AG04450 (cell line): ENCODE results near the gene CPNE8. TPM values are rescaled to one million over a fixed set of nuclear protein-coding genes. Genes with fewer than 3 reads are reported as not detected.

Experiments
- CTCF ChIA-PET: fragments of 300-600, 350-600 bp; formaldehyde crosslinking; extraction: SDS; loops from one replicate; lab custom pipeline; 2022; ENCODE audit warnings: antibody characterized with exemption, inconsistent platforms; lab: Charles Lee
- POLR2A ChIA-PET: fragments of 350-600 bp; formaldehyde crosslinking; extraction: SDS; loops from one replicate; lab custom pipeline; 2021; ENCODE audit warnings: antibody characterized with exemption, inconsistent platforms; lab: Yijun Ruan, JAX
- DNase-seq: peaks from one replicate; pipeline ENCODE4 v3.0.0-alpha.2; 2011; ENCODE audit warnings: low read depth, low spot score
- H3K27ac ChIP-seq: one replicate; pipeline ENCODE4 v1.5.1; 2012; ENCODE audit warnings: low read depth, low read length, control low read depth
- H3K27me3 ChIP-seq: one replicate; pipeline ENCODE4 v1.6.0; 2012; ENCODE audit warnings: low read length; ENCODE audit not compliant: control insufficient read depth, insufficient read depth
- H3K4me3 ChIP-seq: 2 replicates; pipeline ENCODE4 v1.5.1; 2011; ENCODE audit warnings: mild to moderate bottlenecking, low read depth, low read length, control low read depth
- H3K9me3 ChIP-seq: 2 replicates; pipeline ENCODE4 v1.5.1; 2012; ENCODE audit warnings: low read length; ENCODE audit not compliant: control insufficient read depth, insufficient read depth
- CTCF ChIP-seq: IDR thresholded peaks from 2 replicates; pipeline ENCODE4 v1.5.1; 2011; ENCODE audit warnings: low read depth, low read length, control low read depth, inconsistent platforms
- polyA plus RNA-seq: library from polyadenylated mRNA; depleted of rRNA; stranded (reverse); fragments of >200 nt; gene quantifications from 2 replicates; pipeline ENCODE4 v1.2.3, GENCODE V29; 2011

CPNE8 gene
- polyA plus RNA-seq, 1 experiment = 0.02 TPM

- POLR2A ChIA-PET = no interaction called here
- CTCF ChIA-PET = no interaction called here
- TF ChIP-seq CTCF = no peak
- no peak overlapping the region for H3K27ac ChIP-seq
- DNase-seq = no peak
- H3K4me3 ChIP-seq = no peak overlapping the region
- H3K27me3 ChIP-seq = no peaks in the 10 kb centered on the region
- peaks cover 6% of the 10 kb centered on the region; the same call in 1 of the 2 replicates for H3K9me3 ChIP-seq
Observed at GRCh38 chr12:38785381-38785780, 120.0 kb downstream of the CPNE8 start.

GRCh38 chr12:38783304-38783703, 122.1 kb downstream of the CPNE8 start:
- H3K9me3 ChIP-seq = peaks cover 6% of the 10 kb centered on the region; the same call in 1 of the 2 replicates
- H3K4me3 ChIP-seq = no peak overlapping the region
- DNase-seq = no peak
- ChIA-PET POLR2A (no interaction called here), CTCF (no interaction called here)
- TF ChIP-seq CTCF = no peak
- H3K27me3 ChIP-seq = no peaks in the 10 kb centered on the region
- H3K27ac ChIP-seq = no peak overlapping the region

- CTCF ChIA-PET = no interaction called here
- DNase-seq = no peak
- H3K27me3 ChIP-seq = no peaks in the 10 kb centered on the region
- H3K27ac ChIP-seq = no peak overlapping the region
- peaks cover 6% of the 10 kb centered on the region; the same call in 1 of the 2 replicates for H3K9me3 ChIP-seq
- POLR2A ChIA-PET = no interaction called here
- TF ChIP-seq CTCF = no peak
- H3K4me3 ChIP-seq = no peak overlapping the region
Observed at GRCh38 chr12:38782359-38782758, 123.0 kb downstream of the CPNE8 start.

GRCh38 chr12:38776647-38777046, 128.7 kb downstream of the CPNE8 start:
- POLR2A ChIA-PET = no interaction called here
- TF ChIP-seq CTCF = no peak
- Histone ChIP-seq H3K27ac (no peak overlapping the region), H3K27me3 (no peaks in the 10 kb centered on the region), H3K9me3 (no peaks in the 10 kb centered on the region; the same call in 1 of the 2 replicates), H3K4me3 (no peak overlapping the region)
- CTCF ChIA-PET = no interaction called here
- no peak for DNase-seq

- TF ChIP-seq CTCF = no peak
- H3K4me3 ChIP-seq = no peak overlapping the region
- ChIA-PET CTCF (no interaction called here), POLR2A (no interaction called here)
- DNase-seq = no peak
- H3K27me3 ChIP-seq = no peaks in the 10 kb centered on the region
- H3K9me3 ChIP-seq = no peaks in the 10 kb centered on the region; the same call in 1 of the 2 replicates
- no peak overlapping the region for H3K27ac ChIP-seq
Observed at GRCh38 chr12:38775457-38775856, 129.9 kb downstream of the CPNE8 start.
